Left lobe of liver (tissue), 2 donors: ENCODE data around the gene ANO10. TPM values are rescaled to one million over a fixed set of nuclear protein-coding genes. Genes with fewer than 3 reads are reported as not detected.
A peak's percentile ranks its signal among the peaks of the same experiment; 100 is the strongest.

Experiments
- ATAC-seq: fragments of 200-7000 bp; cut with Tn5 transposase; one replicate; pipeline ENCODE4 v1.9.1; 2020; ENCODE audit warnings: mild to moderate bottlenecking, moderate library complexity
- DNase-seq: peaks from one replicate; pipeline ENCODE4 v3.0.0-alpha.2; 2020; ENCODE audit warnings: low spot score
- total RNA-seq: library from RNA; stranded (reverse); gene quantifications from one replicate; pipeline ENCODE4 v1.2.1, GENCODE V29; 2021
- donor health status: DM: no; HTN: no; CAD: no; lungs with moderate emphysema.
- donor health status: DM: no; HTN: yes; CAD: no.

The ANO10 gene
- total RNA-seq, 1 donor from 2014 or later = 11.4 TPM

GRCh38 chr3:43423639-43424038, 198.2 kb downstream of the ANO10 start:
- ATAC-seq (no peak), DNase-seq (no peak)

- ATAC-seq = no peak
- no peak for DNase-seq
These were observed 198.7 kb downstream of the ANO10 start for GRCh38 chr3:43423142-43423541.

GRCh38 chr3:43418601-43419272, 203.1 kb downstream of the ANO10 start:
- peak; percentile 63 for ATAC-seq
- no peak for DNase-seq

GRCh38 chr3:43417133-43417532, 204.7 kb downstream of the ANO10 start:
- ATAC-seq = no peak
- DNase-seq = no peak

GRCh38 chr3:43415088-43415487, 206.7 kb downstream of the ANO10 start:
- ATAC-seq (no peak), DNase-seq (no peak)

GRCh38 chr3:43413676-43414368, 208.0 kb downstream of the ANO10 start:
- DNase-seq (no peak), ATAC-seq (no peak)

- ATAC-seq (no peak), DNase-seq (no peak)
These were observed 210.4 kb downstream of the ANO10 start for GRCh38 chr3:43411429-43411828.

GRCh38 chr3:43410592-43410991, 211.2 kb downstream of the ANO10 start:
- no peak for DNase-seq
- no peak for ATAC-seq

- ATAC-seq = no peak
- no peak for DNase-seq
These were observed 212.3 kb downstream of the ANO10 start for GRCh38 chr3:43409506-43409905.

GRCh38 chr3:43406643-43407023, 215.2 kb downstream of the ANO10 start:
- no peak for DNase-seq
- no peak for ATAC-seq

GRCh38 chr3:43405888-43406642, 215.7 kb downstream of the ANO10 start:
- ATAC-seq = peak; percentile 18
- DNase-seq = no peak

- ATAC-seq (no peak), DNase-seq (no peak)
These were observed 220.8 kb downstream of the ANO10 start for GRCh38 chr3:43400781-43401730.

- ATAC-seq (no peak), DNase-seq (no peak)
These were observed 221.6 kb downstream of the ANO10 start for GRCh38 chr3:43400167-43400566.

GRCh38 chr3:43399034-43399433, 222.8 kb downstream of the ANO10 start:
- no peak for DNase-seq
- no peak for ATAC-seq

GRCh38 chr3:43394041-43394554, 227.7 kb downstream of the ANO10 start:
- ATAC-seq (peak; percentile 62), DNase-seq (peak; percentile 65)

- DNase-seq (no peak), ATAC-seq (no peak)
These were observed 230.2 kb downstream of the ANO10 start for GRCh38 chr3:43391621-43392020.

GRCh38 chr3:43390255-43390588, 231.6 kb downstream of the ANO10 start:
- DNase-seq (no peak), ATAC-seq (peak; percentile 45)

GRCh38 chr3:43389388-43390254, 232.2 kb downstream of the ANO10 start:
- ATAC-seq (peak; percentile 68), DNase-seq (no peak)

- ATAC-seq (peak; percentile 18), DNase-seq (no peak)
These were observed 232.9 kb downstream of the ANO10 start for GRCh38 chr3:43388915-43389314.

GRCh38 chr3:43388175-43388574, 233.6 kb downstream of the ANO10 start:
- no peak for DNase-seq
- no peak for ATAC-seq
